HepG2 (cell line): ENCODE measurements around the gene EIF4G1. TPM values are rescaled to one million over a fixed set of nuclear protein-coding genes. Genes with fewer than 3 reads are reported as not detected.

ENCODE experiments used
- CBFB ChIP-seq: sonication (generic); formaldehyde crosslinking; IDR thresholded peaks from 2 replicates; pipeline ENCODE4 v1.4.0; 2020; ENCODE audit warnings: missing genetic modification reagents
- ETV6 ChIP-seq: sonication (generic); formaldehyde crosslinking; conservative IDR thresholded peaks from 2 replicates; pipeline ENCODE4 v1.4.0; 2020; ENCODE audit warnings: missing genetic modification reagents
- GPN1 ChIP-seq: sonication (generic); formaldehyde crosslinking; IDR thresholded peaks from 2 replicates; pipeline ENCODE4 v1.5.1; 2020; ENCODE audit warnings: missing genetic modification reagents, borderline replicate concordance
- MXD4 ChIP-seq: IDR thresholded peaks from 2 replicates; pipeline ENCODE4 v1.6.1; 2016; ENCODE audit warnings: mild to moderate bottlenecking, missing biosample characterization, missing genetic modification reagents
- NFIC ChIP-seq: IDR thresholded peaks from 2 replicates; pipeline ENCODE4 v1.6.1; 2012; ENCODE audit warnings: mild to moderate bottlenecking, low read length, inconsistent platforms
- ZNF549 ChIP-seq: sonication (generic); formaldehyde crosslinking; IDR thresholded peaks from 2 replicates; pipeline ENCODE4 v1.5.0; 2020; ENCODE audit warnings: missing genetic modification reagents
- ZNF616 ChIP-seq: sonication (generic); formaldehyde crosslinking; IDR thresholded peaks from 2 replicates; pipeline ENCODE4 v1.5.0; 2020; ENCODE audit warnings: low read depth, mild to moderate bottlenecking, missing genetic modification reagents
- ZNF660 ChIP-seq: sonication (generic); formaldehyde crosslinking; IDR thresholded peaks from 2 replicates; pipeline ENCODE4 v1.5.1; 2020; ENCODE audit warnings: mild to moderate bottlenecking, low read depth, missing genetic modification reagents, borderline replicate concordance
- polyA plus RNA-seq, 8 experiments: library from polyadenylated mRNA; depleted of rRNA in 3 of 8; stranded (reverse) in 7 of 8; unstranded in 1 of 8; fragments of >200 nt; fragmentation: Illumina TruSeq in 4 of 8; extraction: Trizol in 4 of 8; gene quantifications; 2 replicates each; pipeline versions ENCODE4 v1.2.1 to v1.2.3, GENCODE V29; 2011 to 2016; ENCODE audit warnings: low read depth in 4 of 8, missing spikeins in 1 of 8, mixed read lengths in 1 of 8; ENCODE audit not compliant: insufficient read depth in 1 of 8
- total RNA-seq, 5 experiments: library from RNA; depleted of rRNA; stranded (reverse); fragments of >200 nt; fragmentation: Illumina TruSeq; extraction: Trizol; gene quantifications; 2 replicates each; pipeline ENCODE4 v1.2.3, GENCODE V29; 2016; ENCODE audit warnings: low read depth in 1 of 5
- TF ChIP-seq, protein P1 (sequence below): sonication (generic); formaldehyde crosslinking; IDR thresholded peaks from 2 replicates; pipeline ENCODE4 v1.4.0; 2020; ENCODE audit warnings: missing genetic modification reagents
- TF ChIP-seq, protein P2 (sequence below), 2 experiments: sonication (generic) in 1 of 2; formaldehyde crosslinking in 1 of 2; IDR thresholded peaks; 2 replicates each; pipeline versions ENCODE4 v1.4.0 to v1.6.1; 2016 to 2020; ENCODE audit warnings: borderline replicate concordance in 1 of 2, low read depth in 1 of 2, mild to moderate bottlenecking in 1 of 2, missing genetic modification reagents in 1 of 2
- TF ChIP-seq, protein P3 (sequence below): sonication (generic); formaldehyde crosslinking; IDR thresholded peaks from 2 replicates; pipeline ENCODE4 v1.8.0; 2022; ENCODE audit warnings: low read depth, missing genetic modification reagents
- TF ChIP-seq, protein P4 (sequence below): sonication (generic); formaldehyde crosslinking; IDR thresholded peaks from 2 replicates; pipeline ENCODE4 v1.4.0; 2020; ENCODE audit warnings: missing genetic modification reagents
- TF ChIP-seq, protein P5 (sequence below): IDR thresholded peaks from 2 replicates; pipeline ENCODE4 v1.6.1; 2016; ENCODE audit warnings: low read depth, control low read depth
- TF ChIP-seq, protein P6 (sequence below): sonication (generic); formaldehyde crosslinking; IDR thresholded peaks from 2 replicates; pipeline ENCODE4 v1.4.0; 2020; ENCODE audit warnings: missing genetic modification reagents, mild to moderate bottlenecking, borderline replicate concordance

EIF4G1 gene
- total and polyA plus RNA-seq, 2 of the 13 experiments (the other 11 are each of a cell fraction or from before 2014, with no cell fraction given) = 208 to 213 TPM

DNA sequence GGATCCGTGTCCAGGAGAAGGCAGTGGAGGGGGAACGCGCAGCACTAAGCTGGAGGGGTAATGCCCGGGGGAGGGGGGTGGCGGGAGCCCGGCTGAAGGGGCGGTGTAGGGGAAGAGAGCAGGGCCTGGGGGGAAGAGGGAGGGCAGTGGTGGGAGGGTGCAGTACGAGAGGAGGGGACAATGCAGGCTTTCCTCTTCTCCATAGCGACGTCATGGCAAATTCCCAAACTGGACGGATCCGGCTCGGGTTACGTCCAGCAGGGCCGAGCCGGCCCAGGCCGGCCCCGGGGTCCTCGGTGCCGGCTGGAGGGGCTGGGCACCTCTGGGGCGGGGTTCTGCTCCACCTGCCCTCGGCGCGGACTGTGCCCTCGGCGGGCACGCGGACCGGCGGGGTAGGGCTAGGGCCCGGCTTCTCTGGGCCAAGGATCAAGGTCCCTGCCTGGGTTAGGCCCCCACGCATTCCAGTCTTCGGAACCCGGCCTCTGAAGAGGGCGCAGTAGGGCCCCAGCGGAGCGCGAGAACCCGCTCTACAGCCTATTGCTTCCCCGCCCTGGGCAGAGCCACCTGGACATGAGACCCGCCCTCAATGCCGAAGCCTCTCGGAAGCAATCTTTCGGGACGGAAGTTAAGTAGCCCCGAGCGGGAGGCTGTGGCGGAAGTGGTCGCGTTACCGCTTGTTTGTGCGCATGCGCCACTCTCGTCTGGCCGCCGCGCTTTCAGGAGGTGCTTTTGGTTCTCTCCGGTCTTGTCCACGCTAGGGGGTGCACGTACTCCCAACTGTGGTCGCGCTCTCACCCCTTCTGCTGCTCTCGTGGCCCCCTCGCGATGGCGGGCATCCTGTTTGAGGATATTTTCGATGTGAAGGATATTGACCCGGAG is 48.5 kb downstream of the EIF4G1 start (continued):
- TF ChIP-seq, protein P1, sequence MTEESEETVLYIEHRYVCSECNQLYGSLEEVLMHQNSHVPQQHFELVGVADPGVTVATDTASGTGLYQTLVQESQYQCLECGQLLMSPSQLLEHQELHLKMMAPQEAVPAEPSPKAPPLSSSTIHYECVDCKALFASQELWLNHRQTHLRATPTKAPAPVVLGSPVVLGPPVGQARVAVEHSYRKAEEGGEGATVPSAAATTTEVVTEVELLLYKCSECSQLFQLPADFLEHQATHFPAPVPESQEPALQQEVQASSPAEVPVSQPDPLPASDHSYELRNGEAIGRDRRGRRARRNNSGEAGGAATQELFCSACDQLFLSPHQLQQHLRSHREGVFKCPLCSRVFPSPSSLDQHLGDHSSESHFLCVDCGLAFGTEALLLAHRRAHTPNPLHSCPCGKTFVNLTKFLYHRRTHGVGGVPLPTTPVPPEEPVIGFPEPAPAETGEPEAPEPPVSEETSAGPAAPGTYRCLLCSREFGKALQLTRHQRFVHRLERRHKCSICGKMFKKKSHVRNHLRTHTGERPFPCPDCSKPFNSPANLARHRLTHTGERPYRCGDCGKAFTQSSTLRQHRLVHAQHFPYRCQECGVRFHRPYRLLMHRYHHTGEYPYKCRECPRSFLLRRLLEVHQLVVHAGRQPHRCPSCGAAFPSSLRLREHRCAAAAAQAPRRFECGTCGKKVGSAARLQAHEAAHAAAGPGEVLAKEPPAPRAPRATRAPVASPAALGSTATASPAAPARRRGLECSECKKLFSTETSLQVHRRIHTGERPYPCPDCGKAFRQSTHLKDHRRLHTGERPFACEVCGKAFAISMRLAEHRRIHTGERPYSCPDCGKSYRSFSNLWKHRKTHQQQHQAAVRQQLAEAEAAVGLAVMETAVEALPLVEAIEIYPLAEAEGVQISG (CRISPR knock-in tag) = peak; percentile 89
- TF ChIP-seq, protein P2, sequence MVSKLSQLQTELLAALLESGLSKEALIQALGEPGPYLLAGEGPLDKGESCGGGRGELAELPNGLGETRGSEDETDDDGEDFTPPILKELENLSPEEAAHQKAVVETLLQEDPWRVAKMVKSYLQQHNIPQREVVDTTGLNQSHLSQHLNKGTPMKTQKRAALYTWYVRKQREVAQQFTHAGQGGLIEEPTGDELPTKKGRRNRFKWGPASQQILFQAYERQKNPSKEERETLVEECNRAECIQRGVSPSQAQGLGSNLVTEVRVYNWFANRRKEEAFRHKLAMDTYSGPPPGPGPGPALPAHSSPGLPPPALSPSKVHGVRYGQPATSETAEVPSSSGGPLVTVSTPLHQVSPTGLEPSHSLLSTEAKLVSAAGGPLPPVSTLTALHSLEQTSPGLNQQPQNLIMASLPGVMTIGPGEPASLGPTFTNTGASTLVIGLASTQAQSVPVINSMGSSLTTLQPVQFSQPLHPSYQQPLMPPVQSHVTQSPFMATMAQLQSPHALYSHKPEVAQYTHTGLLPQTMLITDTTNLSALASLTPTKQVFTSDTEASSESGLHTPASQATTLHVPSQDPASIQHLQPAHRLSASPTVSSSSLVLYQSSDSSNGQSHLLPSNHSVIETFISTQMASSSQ (IDR thresholded peaks at IDR 0.05; ENCODE audit: low read depth) = 0 out of 2 replicates have a peak, but pooled peaks have one; percentile 31
- TF ChIP-seq, protein P2 (CRISPR knock-in tag; IDR thresholded peaks at IDR 0.05; ENCODE audit: borderline replicate concordance) = peak; percentile 53; the same call in 1 of the 2 replicates
- TF ChIP-seq, protein P3, sequence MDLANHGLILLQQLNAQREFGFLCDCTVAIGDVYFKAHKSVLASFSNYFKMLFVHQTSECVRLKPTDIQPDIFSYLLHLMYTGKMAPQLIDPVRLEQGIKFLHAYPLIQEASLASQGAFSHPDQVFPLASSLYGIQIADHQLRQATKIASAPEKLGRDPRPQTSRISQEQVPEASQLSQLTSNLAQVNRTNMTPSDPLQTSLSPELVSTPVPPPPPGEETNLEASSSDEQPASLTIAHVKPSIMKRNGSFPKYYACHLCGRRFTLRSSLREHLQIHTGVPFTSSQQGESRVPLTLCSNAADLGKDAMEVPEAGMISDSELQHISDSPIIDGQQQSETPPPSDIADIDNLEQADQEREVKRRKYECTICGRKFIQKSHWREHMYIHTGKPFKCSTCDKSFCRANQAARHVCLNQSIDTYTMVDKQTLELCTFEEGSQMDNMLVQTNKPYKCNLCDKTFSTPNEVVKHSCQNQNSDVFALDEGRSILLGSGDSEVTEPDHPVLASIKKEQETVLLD = peak; percentile 60; the same call in 1 of the 2 replicates
- TF ChIP-seq, protein P4, sequence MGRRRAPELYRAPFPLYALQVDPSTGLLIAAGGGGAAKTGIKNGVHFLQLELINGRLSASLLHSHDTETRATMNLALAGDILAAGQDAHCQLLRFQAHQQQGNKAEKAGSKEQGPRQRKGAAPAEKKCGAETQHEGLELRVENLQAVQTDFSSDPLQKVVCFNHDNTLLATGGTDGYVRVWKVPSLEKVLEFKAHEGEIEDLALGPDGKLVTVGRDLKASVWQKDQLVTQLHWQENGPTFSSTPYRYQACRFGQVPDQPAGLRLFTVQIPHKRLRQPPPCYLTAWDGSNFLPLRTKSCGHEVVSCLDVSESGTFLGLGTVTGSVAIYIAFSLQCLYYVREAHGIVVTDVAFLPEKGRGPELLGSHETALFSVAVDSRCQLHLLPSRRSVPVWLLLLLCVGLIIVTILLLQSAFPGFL (CRISPR knock-in tag) = no peak
- peak; percentile 72; the same call in 1 of the 2 replicates for TF ChIP-seq CBFB
- TF ChIP-seq NFIC = no peak
- TF ChIP-seq GPN1 (CRISPR knock-in tag) = no peak; the same call in 1 of the 2 replicates
- TF ChIP-seq, protein P5, sequence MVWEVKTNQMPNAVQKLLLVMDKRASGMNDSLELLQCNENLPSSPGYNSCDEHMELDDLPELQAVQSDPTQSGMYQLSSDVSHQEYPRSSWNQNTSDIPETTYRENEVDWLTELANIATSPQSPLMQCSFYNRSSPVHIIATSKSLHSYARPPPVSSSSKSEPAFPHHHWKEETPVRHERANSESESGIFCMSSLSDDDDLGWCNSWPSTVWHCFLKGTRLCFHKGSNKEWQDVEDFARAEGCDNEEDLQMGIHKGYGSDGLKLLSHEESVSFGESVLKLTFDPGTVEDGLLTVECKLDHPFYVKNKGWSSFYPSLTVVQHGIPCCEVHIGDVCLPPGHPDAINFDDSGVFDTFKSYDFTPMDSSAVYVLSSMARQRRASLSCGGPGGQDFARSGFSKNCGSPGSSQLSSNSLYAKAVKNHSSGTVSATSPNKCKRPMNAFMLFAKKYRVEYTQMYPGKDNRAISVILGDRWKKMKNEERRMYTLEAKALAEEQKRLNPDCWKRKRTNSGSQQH (CRISPR knock-in tag) = no peak; the same call in 1 of the 2 replicates
- TF ChIP-seq ZNF660 = 0 out of 2 replicates have a peak, but pooled peaks have one; percentile 62
- TF ChIP-seq, protein P6, sequence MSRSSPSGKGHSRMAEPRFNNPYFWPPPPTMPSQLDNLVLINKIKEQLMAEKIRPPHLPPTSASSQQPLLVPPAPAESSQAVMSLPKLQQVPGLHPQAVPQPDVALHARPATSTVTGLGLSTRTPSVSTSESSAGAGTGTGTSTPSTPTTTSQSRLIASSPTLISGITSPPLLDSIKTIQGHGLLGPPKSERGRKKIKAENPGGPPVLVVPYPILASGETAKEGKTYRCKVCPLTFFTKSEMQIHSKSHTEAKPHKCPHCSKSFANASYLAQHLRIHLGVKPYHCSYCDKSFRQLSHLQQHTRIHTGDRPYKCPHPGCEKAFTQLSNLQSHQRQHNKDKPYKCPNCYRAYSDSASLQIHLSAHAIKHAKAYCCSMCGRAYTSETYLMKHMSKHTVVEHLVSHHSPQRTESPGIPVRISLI (CRISPR knock-in tag) = peak; percentile 54
- peak; percentile 80; the same call in 1 of the 2 replicates for TF ChIP-seq MXD4
- TF ChIP-seq ZNF549 = no peak
- peak; percentile 85; the same call in 1 of the 2 replicates for TF ChIP-seq ZNF616 (CRISPR knock-in tag)
- TF ChIP-seq ETV6 (CRISPR knock-in tag) = no peak
